ENCODE measurements around the gene DCC. TPM values are rescaled to one million over a fixed set of nuclear protein-coding genes. Genes with fewer than 3 reads are reported as not detected.
A peak's percentile ranks its signal among the peaks of the same experiment; 100 is the strongest.

DCC gene
- total and polyA plus RNA-seq, 2 of the 8 experiments (the other 6 are each of a cell fraction or from before 2014, with no cell fraction given): 0.14 to 1.4 TPM

DNA sequence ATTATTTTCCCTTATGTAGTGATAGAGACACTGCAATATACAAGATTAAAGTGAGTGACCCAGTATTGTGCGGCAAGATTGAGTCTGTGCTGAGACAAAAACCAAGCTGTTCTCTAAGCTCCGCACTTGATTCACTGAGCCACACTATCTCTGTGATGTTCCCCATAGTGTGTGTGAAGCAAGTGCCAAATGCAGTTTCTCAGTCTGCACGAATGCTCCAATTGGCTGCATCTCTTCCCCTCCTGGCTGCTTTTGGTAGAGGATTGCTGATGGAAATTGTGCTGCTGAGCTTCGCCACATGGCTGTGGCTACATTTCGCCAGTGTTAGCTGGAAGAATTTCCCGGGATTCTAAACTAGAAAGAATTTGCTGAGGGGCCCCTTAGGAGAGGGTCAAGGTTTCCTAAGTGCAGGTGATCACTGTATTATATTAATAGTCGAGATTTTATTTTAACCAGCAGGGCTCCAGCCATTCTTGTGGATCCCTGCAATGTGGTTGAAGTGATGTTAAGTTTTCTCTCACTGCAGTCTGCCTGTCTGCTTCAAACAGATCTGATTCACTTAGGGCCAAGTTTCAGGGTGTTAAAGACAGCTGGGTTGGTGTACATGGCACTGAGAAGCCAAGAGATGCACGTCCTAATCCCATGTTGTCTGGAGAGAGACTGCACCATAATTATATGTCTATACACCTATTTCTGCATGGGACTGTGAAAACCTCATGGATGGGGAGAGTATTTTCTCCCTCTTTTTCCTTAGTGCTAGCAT, 317.2 kb downstream of the DCC start:
- Histone ChIP-seq H2BK5ac (ENCODE audit: low read depth, low read length) (no peak overlapping the region), H2BK15ac (ENCODE audit: low read length) (no peak overlapping the region), H4K5ac (ENCODE audit: insufficient read length, low read depth, low read length) (no peak overlapping the region), H3K4me1 (replicated peaks in 1 of 4; ENCODE audit: control insufficient read depth in 3 of 4, insufficient read depth in 4 of 4, low read length in 3 of 4) (no peaks in the 10 kb centered on the region), H3K27ac (ENCODE audit: low read depth, low read length) (no peak overlapping the region), H3K36me3 (ENCODE audit: control insufficient read depth in 2 of 4, insufficient read depth in 4 of 4, low read length in 3 of 4) (no peaks in the 10 kb centered on the region), H4K8ac (ENCODE audit: extremely low read depth, insufficient read depth, low read length) (no peak overlapping the region), H2BK120ac (replicated peaks; ENCODE audit: low read depth, low read length) (no peak overlapping the region), H3K14ac (ENCODE audit: insufficient read length) (no peak overlapping the region), H4K20me1 (replicated peaks in 1 of 2; ENCODE audit: control insufficient read depth in 1 of 2, insufficient read depth in 2 of 2, low read length in 2 of 2) (no peaks in the 10 kb centered on the region), H3K23me2 (ENCODE audit: low read depth, low read length) (peaks cover 2% of the 10 kb centered on the region; the same call in 1 of the 2 replicates), H2AFZ (ENCODE audit: low read length) (0 out of 2 replicates have a peak overlapping the region, but pooled peaks have one; percentile 91), H3K56ac (replicated peaks; ENCODE audit: insufficient read length, low read depth, low read length) (no peak overlapping the region), H3K9me3 (ENCODE audit: insufficient read depth in 2 of 2, low read depth in 1 of 2, low read length in 1 of 2) (no peaks in the 10 kb centered on the region), H3K9ac (replicated peaks in 1 of 4; ENCODE audit: extremely low read depth in 1 of 4, low read depth in 3 of 4, low read length in 3 of 4) (no peak overlapping the region; a peak in 1 of 7 replicates), H3K4ac (replicated peaks; ENCODE audit: insufficient read length, low read depth, low read length) (no peak overlapping the region), H2BK12ac (ENCODE audit: low read depth, low read length) (no peak overlapping the region), H2AK5ac (ENCODE audit: low read depth, low read length) (no peak overlapping the region), H3K27me3 (replicated peaks in 1 of 4; ENCODE audit: control insufficient read depth in 3 of 4, extremely low read depth in 1 of 4, insufficient read depth in 3 of 4, low read length in 3 of 4) (no peaks in the 10 kb centered on the region; a peak in 1 of 7 replicates), H2BK20ac (ENCODE audit: low read length) (no peak overlapping the region), H3K79me1 (ENCODE audit: low read depth, low read length) (no peaks in the 10 kb centered on the region), H3K79me2 (ENCODE audit: control insufficient read depth in 1 of 2, insufficient read depth in 2 of 2, low read length in 2 of 2) (no peaks in the 10 kb centered on the region), H3K4me2 (ENCODE audit: insufficient read depth in 1 of 2, low read depth in 2 of 2, low read length in 2 of 2) (no peak overlapping the region), H3K23ac (ENCODE audit: insufficient read length) (no peak overlapping the region), H4K91ac (replicated peaks; ENCODE audit: insufficient read length, low read length) (no peak overlapping the region), H3K18ac (ENCODE audit: extremely low read depth, low read length) (no peak overlapping the region), H3K4me3 (ENCODE audit: extremely low read depth in 1 of 4, insufficient read depth in 2 of 4, low read depth in 3 of 4, low read length in 4 of 4) (no peak overlapping the region)
- ChIA-PET CTCF (ENCODE audit: partially characterized antibody) (interaction anchor here (0.6 to 1.6 kb wide), 5 partner anchors 12 to 990 kb away, joined by 3 to 6 read pairs (median 3); no protein-coding TSS in a partner anchor), POLR2A (ENCODE audit: partially characterized antibody) (no interaction called here)
- FAIRE-seq (no peak), DNase-seq (ENCODE audit: low read depth in 1 of 2, low spot score in 2 of 2) (no peak)
- WGBS, 2 experiments (ENCODE audit: extremely low coverage in 1 of 2, insufficient coverage in 1 of 2, insufficient read length in 1 of 2, insufficient replicate concordance in 2 of 2, low coverage in 1 of 2, low lambda C conversion rate in 2 of 2, missing lambda C conversion rate in 1 of 2): 87% methylated on average over 8 of the region's 8 CpGs; no CpG with 5 or more reads in 1 of the 2 experiments
- TF ChIP-seq KDM4A (IDR thresholded peaks at IDR 0.05; ENCODE audit: low read depth, low read length, severe bottlenecking): no peak
- peak in 1 of 2 experiments; percentile 11; a peak in 1 of 4 replicates for TF ChIP-seq RAD21 (IDR thresholded peaks at IDR 0.05 in 1 of 2, conservative IDR thresholded peaks at IDR 0.05 in 1 of 2; ENCODE audit: low read depth in 2 of 2, low read length in 2 of 2)
- no peak for TF ChIP-seq POU5F1 (IDR thresholded peaks at IDR 0.05; ENCODE audit: low read depth, low read length)
- no peak for TF ChIP-seq ATF2 (IDR thresholded peaks at IDR 0.05; ENCODE audit: low read length)
- TF ChIP-seq KDM5A (IDR thresholded peaks at IDR 0.05; ENCODE audit: low read length): no peak
- no peak for TF ChIP-seq EZH2 (IDR thresholded peaks at IDR 0.05; ENCODE audit: low read depth, low read length, severe bottlenecking)

Data from H1 (cell line).